Activated effector memory CD4-positive, alpha-beta T cell treated with anti-CD3 and anti-CD28 coated beads, Interleukin-2, amount 50 U/mL, for 16 hours (primary cell): ENCODE measurements around the gene ORC4.

ENCODE experiments used
- DNase-seq: peaks from one replicate; pipeline ENCODE4 v3.0.0-alpha.2; 2020

The ORC4 gene

GRCh38 chr2:147925886-147926285 is 94.7 kb downstream of the ORC4 start:
- no peak for DNase-seq

GRCh38 chr2:147924647-147925046 is 95.9 kb downstream of the ORC4 start:
- DNase-seq = no peak

- no peak for DNase-seq
Observed at GRCh38 chr2:147923846-147924245, 96.7 kb downstream of the ORC4 start.

- DNase-seq = no peak
Observed at GRCh38 chr2:147917161-147917560, 103.4 kb downstream of the ORC4 start.

- no peak for DNase-seq
Observed at GRCh38 chr2:147916723-147917122, 103.8 kb downstream of the ORC4 start.

GRCh38 chr2:147916067-147916466 is 104.5 kb downstream of the ORC4 start:
- DNase-seq = no peak

- no peak for DNase-seq
Observed at GRCh38 chr2:147913701-147914480, 106.6 kb downstream of the ORC4 start.

- no peak for DNase-seq
Observed at GRCh38 chr2:147910990-147911473, 109.5 kb downstream of the ORC4 start.

- no peak for DNase-seq
Observed at GRCh38 chr2:147909178-147909577, 111.4 kb downstream of the ORC4 start.

GRCh38 chr2:147904051-147904450 is 116.5 kb downstream of the ORC4 start:
- no peak for DNase-seq

- no peak for DNase-seq
Observed at GRCh38 chr2:147888680-147889079, 131.9 kb downstream of the ORC4 start.

- DNase-seq = no peak
Observed at GRCh38 chr2:147886136-147886535, 134.4 kb downstream of the ORC4 start.

GRCh38 chr2:147884830-147885229 is 135.7 kb downstream of the ORC4 start:
- DNase-seq = no peak

GRCh38 chr2:147882631-147883030 is 137.9 kb downstream of the ORC4 start:
- DNase-seq = no peak
